ENCODE results near the gene RAD1.

- TF ChIP-seq EZH2 (IDR thresholded peaks at IDR 0.05; ENCODE audit: insufficient read depth, poor library complexity, severe bottlenecking) (no peak), EZH2phosphoT487 (IDR thresholded peaks at IDR 0.05; ENCODE audit: insufficient read depth, low read depth) (no peak)
Measured at GRCh38 chr5:34918025-34918424, 2.7 kb upstream of the RAD1 start.
